GM23248 (cell line): ENCODE measurements around the gene ALOXE3.

ENCODE experiments used
- EZH2 ChIP-seq: fragments of 200-600 bp; sonication (generic); IDR thresholded peaks from 2 replicates; pipeline ENCODE4 v1.6.1; 2018; ENCODE audit warnings: antibody characterized with exemption, mild to moderate bottlenecking; ENCODE audit not compliant: insufficient read depth, poor library complexity, severe bottlenecking
- EZH2phosphoT487 ChIP-seq: fragments of 200-600 bp; sonication (generic); IDR thresholded peaks from 2 replicates; pipeline ENCODE4 v1.6.1; 2018; ENCODE audit warnings: antibody characterized with exemption, moderate library complexity, mild to moderate bottlenecking, low read depth; ENCODE audit not compliant: insufficient read depth

GRCh38 chr17:8080208-8080798 is 38.0 kb downstream of the ALOXE3 start:
- no peak for TF ChIP-seq EZH2
- TF ChIP-seq EZH2phosphoT487 = no peak
